Measurements from ENCODE around the gene HSPA12B. TPM values are rescaled to one million over a fixed set of nuclear protein-coding genes. Genes with fewer than 3 reads are reported as not detected.

Gene HSPA12B
- total RNA-seq, 5 donors from 2014 or later (not counting 1 experiment from before 2014, with no cell fraction given): 0.10 to 0.12 TPM; not detected in 3

DNA sequence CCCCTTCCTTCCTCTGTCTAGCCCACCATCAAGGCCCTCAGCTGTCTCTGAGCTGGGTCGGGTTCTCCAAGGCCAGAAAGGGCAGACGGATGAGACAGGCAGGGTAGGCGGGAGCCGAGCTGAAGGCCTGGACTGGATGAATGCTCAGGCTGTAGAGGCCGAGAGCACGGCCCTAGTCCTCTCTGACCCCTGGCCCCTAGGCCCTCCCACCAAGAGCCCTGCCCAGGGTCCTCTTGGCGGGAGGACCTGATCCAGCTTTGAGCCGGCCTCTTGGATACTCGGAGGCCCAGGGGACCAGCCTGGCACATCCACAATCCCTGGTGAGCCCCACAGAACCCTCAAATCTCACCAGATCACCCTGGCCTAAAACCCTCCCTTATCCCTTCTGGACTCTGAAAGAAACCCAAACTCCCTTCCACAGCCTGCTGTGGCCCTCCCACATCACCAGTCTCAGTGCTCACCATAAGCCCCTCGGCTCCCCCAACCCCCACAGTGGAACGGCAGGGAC is 26.9 kb downstream of the HSPA12B start:
- no peaks in the 10 kb centered on the region for H3K9me3 ChIP-seq
- H3K4me1 ChIP-seq (ENCODE audit: control insufficient read depth in 1 of 2, extremely low read depth in 1 of 2, insufficient read depth in 2 of 2, low read length in 2 of 2): no peaks in the 10 kb centered on the region
- H3K27ac ChIP-seq (ENCODE audit: low read length): no peak overlapping the region
- Mint-ChIP-seq H3K9me3 (no peaks in the 10 kb centered on the region), H3K27ac (no peak overlapping the region), H3K27me3 (no peaks in the 10 kb centered on the region), H3K36me3 (peaks cover 15% of the 10 kb centered on the region), H3K4me1 (no peaks in the 10 kb centered on the region), H3K4me3 (no peak overlapping the region)
- DNase-seq: no peak
- no peak for ATAC-seq (replicated peaks in 1 of 4)
- 84% methylated on average over 11 of the region's 11 CpGs for WGBS (ENCODE audit: insufficient coverage)
- ChIA-PET CTCF (no interaction called here), POLR2A (no interaction called here)
- H3K27me3 ChIP-seq (replicated peaks in 1 of 2; ENCODE audit: control insufficient read depth in 2 of 2, extremely low read depth in 1 of 2, insufficient read depth in 2 of 2, low read length in 1 of 2): no peaks in the 10 kb centered on the region
- peaks cover 4 to 14% of the 10 kb centered on the region in 2 donors for H3K36me3 ChIP-seq (ENCODE audit: control insufficient read depth in 2 of 2, extremely low read depth in 1 of 2, insufficient read depth in 1 of 2, low read length in 1 of 2)
- H3K4me3 ChIP-seq (ENCODE audit: control insufficient read depth in 1 of 2, extremely low read depth in 1 of 2, low read length in 1 of 2): no peak overlapping the region

DNA sequence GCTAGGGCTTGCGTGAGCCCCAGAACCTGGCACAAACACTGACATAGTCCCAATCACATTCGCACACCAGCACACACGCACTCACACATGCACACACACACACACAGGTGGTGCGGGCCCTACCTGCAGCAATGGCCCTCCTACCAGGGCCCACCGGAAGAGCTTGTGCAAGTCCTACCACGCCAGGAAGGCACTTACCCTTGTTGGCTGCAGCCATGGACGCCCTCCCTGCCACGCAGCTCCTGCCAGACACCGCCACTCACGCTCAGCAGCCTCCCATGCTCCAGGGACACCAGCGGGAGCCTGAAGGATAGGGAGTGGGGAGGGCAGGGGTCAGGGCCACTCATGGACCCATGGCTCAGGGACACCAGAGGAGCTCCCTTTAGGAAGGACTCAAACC is 27.4 kb downstream of the HSPA12B start:
- H3K36me3 ChIP-seq (ENCODE audit: control insufficient read depth in 2 of 2, extremely low read depth in 1 of 2, insufficient read depth in 1 of 2, low read length in 1 of 2): peaks cover 4 to 14% of the 10 kb centered on the region in 2 donors

DNA sequence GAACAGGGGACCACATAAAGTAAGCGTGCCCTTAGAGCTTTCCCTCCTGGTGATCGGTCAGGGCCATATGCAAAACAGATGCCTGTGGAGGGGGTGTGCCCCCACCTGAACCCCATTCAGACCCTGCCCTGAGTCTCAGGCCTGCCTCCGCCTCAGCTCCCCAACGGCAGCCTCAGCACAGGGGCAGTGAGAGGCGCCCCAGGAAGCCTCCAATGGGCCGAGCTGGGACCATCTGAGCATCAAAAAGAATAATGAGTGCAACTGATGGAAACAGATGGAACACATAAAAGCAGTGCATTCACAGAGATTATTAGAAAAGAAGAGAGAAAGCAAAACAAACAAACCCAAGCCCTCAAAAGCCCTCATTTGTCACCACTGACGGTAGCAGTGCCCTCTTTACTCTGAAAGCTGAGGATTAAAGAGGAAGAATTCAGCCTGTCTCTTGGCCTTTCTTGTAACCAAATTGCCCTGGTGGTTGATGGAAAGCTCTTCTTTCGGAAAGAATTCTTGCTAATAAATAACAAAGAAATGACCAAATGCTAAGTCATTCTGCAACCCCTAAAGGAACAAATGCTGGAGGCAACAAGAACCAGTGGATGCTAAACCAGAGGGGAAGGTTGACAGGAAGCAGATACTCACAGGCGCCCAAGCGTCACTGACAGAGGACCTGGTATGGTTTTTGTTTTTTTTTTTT is 28.3 kb downstream of the HSPA12B start:
- peaks cover 3 to 9% of the 10 kb centered on the region in 2 donors for H3K36me3 ChIP-seq (ENCODE audit: control insufficient read depth in 2 of 2, extremely low read depth in 1 of 2, insufficient read depth in 1 of 2, low read length in 1 of 2)
- no peak overlapping the region for H3K27ac ChIP-seq (ENCODE audit: low read length)
- ATAC-seq (replicated peaks in 1 of 4): no peak
- H3K27me3 Mint-ChIP-seq: no peaks in the 10 kb centered on the region
- ChIA-PET CTCF (no interaction called here), POLR2A (no interaction called here)
- peaks cover 15% of the 10 kb centered on the region for H3K36me3 Mint-ChIP-seq
- H3K4me1 ChIP-seq (ENCODE audit: control insufficient read depth in 1 of 2, extremely low read depth in 1 of 2, insufficient read depth in 2 of 2, low read length in 2 of 2): peaks cover 0 to under 1% of the 10 kb centered on the region in 2 experiments
- no peak overlapping the region for H3K27ac Mint-ChIP-seq
- no peaks in the 10 kb centered on the region for H3K9me3 Mint-ChIP-seq
- H3K4me3 ChIP-seq (ENCODE audit: control insufficient read depth in 1 of 2, extremely low read depth in 1 of 2, low read length in 1 of 2): no peak overlapping the region
- no peak overlapping the region for H3K4me3 Mint-ChIP-seq
- no peaks in the 10 kb centered on the region for H3K9me3 ChIP-seq
- 80% methylated on average over 3 of the region's 10 CpGs for WGBS (ENCODE audit: insufficient coverage)
- H3K4me1 Mint-ChIP-seq: peaks cover 0 to 7% (median 4%) of the 10 kb centered on the region in 3 donors
- no peak for DNase-seq
- no peaks in the 10 kb centered on the region for H3K27me3 ChIP-seq (replicated peaks in 1 of 2; ENCODE audit: control insufficient read depth in 2 of 2, extremely low read depth in 1 of 2, insufficient read depth in 2 of 2, low read length in 1 of 2)

More for the DNA sequence above, 27.4 kb downstream of the HSPA12B start:
- WGBS (ENCODE audit: insufficient coverage): 90% methylated on average over 8 of the region's 11 CpGs
- Mint-ChIP-seq H3K9me3 (no peaks in the 10 kb centered on the region), H3K27me3 (no peaks in the 10 kb centered on the region), H3K36me3 (peaks cover 15% of the 10 kb centered on the region), H3K27ac (no peak overlapping the region), H3K4me1 (no peaks in the 10 kb centered on the region), H3K4me3 (no peak overlapping the region)
- ChIA-PET CTCF (no interaction called here), POLR2A (no interaction called here)
- no peak for ATAC-seq (replicated peaks in 1 of 4)
- no peak for DNase-seq
- no peaks in the 10 kb centered on the region for H3K9me3 ChIP-seq
- H3K4me1 ChIP-seq (ENCODE audit: control insufficient read depth in 1 of 2, extremely low read depth in 1 of 2, insufficient read depth in 2 of 2, low read length in 2 of 2): no peaks in the 10 kb centered on the region
- no peaks in the 10 kb centered on the region for H3K27me3 ChIP-seq (replicated peaks in 1 of 2; ENCODE audit: control insufficient read depth in 2 of 2, extremely low read depth in 1 of 2, insufficient read depth in 2 of 2, low read length in 1 of 2)
- H3K4me3 ChIP-seq (ENCODE audit: control insufficient read depth in 1 of 2, extremely low read depth in 1 of 2, low read length in 1 of 2): no peak overlapping the region
- no peak overlapping the region for H3K27ac ChIP-seq (ENCODE audit: low read length)

DNA sequence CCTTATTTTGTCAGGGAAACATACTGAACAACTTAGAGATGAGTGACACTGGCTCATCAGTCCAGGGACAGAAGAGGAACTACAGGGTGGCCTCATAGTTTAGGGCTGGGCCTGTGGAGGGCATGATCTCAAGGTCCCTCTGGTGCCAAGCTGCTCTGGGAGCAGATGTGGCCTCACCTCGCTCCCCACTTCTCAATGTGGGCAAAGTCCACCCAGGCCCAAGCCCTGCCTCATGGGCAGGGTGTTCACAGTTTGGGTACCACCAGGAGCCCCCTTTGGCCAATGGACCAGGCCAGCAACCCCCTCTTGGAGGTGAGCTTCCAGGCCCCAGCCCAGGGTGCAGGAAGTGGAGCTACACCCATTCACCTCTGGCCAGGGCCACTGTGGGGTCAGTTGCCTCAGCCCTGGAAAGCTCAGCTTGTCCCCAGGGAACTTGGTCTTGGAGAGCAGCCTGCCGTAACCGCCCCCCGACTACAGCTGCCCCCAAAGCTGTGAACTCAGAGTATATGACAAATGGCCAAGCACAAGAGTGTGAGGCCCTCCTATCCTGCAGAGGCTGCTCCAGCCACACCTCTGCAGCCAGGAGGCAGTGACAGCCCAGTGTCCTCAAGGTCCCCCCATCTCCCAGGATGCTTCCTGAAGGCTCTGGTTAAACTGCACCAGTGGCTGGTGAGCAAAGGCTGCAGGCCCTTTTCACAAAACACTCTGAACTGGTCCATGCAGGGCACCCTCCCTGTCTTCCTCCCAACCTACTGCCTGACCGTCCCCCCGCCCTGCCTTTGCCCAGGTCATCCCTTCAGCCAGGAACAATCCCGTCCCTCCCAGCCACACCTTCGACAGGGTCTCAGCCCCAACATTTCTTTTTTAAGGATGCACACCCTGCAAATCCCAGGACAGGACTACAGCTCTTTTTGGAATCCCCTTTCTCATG is 31.5 kb downstream of the HSPA12B start:
- no peak overlapping the region for H3K27ac Mint-ChIP-seq
- ChIA-PET POLR2A (no interaction called here), CTCF (interaction anchor here in 1 of 2 donors (0.6 kb wide), 1 partner anchor 44 kb away, joined by 3 read pairs; no protein-coding TSS in a partner anchor)
- no peak overlapping the region for H3K4me3 Mint-ChIP-seq
- H3K4me3 ChIP-seq (ENCODE audit: control insufficient read depth in 1 of 2, extremely low read depth in 1 of 2, low read length in 1 of 2): no peak overlapping the region
- no peaks in the 10 kb centered on the region for H3K27me3 ChIP-seq (replicated peaks in 1 of 2; ENCODE audit: control insufficient read depth in 2 of 2, extremely low read depth in 1 of 2, insufficient read depth in 2 of 2, low read length in 1 of 2)
- H3K36me3 ChIP-seq (ENCODE audit: control insufficient read depth in 2 of 2, extremely low read depth in 1 of 2, insufficient read depth in 1 of 2, low read length in 1 of 2): no peaks in the 10 kb centered on the region
- H3K4me1 ChIP-seq (ENCODE audit: control insufficient read depth in 1 of 2, extremely low read depth in 1 of 2, insufficient read depth in 2 of 2, low read length in 2 of 2): peaks cover 10 to 30% of the 10 kb centered on the region in 2 experiments
- H3K36me3 Mint-ChIP-seq: peaks cover 4% of the 10 kb centered on the region
- H3K9me3 ChIP-seq: no peaks in the 10 kb centered on the region
- DNase-seq (no peak), ATAC-seq (replicated peaks in 1 of 4) (no peak)
- no peaks in the 10 kb centered on the region for H3K9me3 Mint-ChIP-seq
- H3K4me1 Mint-ChIP-seq: peaks cover 17 to 26% (median 23%) of the 10 kb centered on the region in 3 donors
- over 99% methylated on average over 8 of the region's 8 CpGs for WGBS (ENCODE audit: insufficient coverage)
- H3K27ac ChIP-seq (ENCODE audit: low read length): no peak overlapping the region
- H3K27me3 Mint-ChIP-seq: no peaks in the 10 kb centered on the region

DNA sequence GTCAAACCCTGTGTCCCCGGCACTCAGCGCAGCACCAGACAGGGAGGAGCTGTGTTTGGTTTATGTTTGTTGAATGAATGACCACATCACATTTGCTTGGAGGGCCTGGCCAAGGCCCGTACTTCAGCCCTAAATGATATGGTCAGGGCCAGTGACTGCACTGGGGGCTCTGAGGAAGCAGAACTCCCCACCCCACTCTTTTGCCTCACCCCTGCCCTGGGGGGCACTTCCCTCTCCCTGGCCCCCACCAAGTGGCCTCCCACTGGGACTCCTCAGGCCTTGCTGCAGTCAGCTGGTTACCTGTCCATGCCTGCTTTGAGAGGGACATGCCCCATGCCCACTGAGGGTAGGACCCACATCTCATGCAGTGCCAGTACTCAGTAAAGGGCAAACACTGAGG is 32.2 kb downstream of the HSPA12B start:
- no peak overlapping the region for H3K4me3 Mint-ChIP-seq
- DNase-seq: no peak
- H3K4me1 Mint-ChIP-seq: peaks cover 19 to 29% (median 26%) of the 10 kb centered on the region in 3 donors
- no peaks in the 10 kb centered on the region for H3K9me3 ChIP-seq
- peaks cover 4% of the 10 kb centered on the region for H3K36me3 Mint-ChIP-seq
- WGBS (ENCODE audit: insufficient coverage): 60% methylated on average over 1 of the region's 3 CpGs
- ATAC-seq (replicated peaks in 1 of 4): no peak
- peaks cover 10 to 33% of the 10 kb centered on the region in 2 experiments for H3K4me1 ChIP-seq (ENCODE audit: control insufficient read depth in 1 of 2, extremely low read depth in 1 of 2, insufficient read depth in 2 of 2, low read length in 2 of 2)
- ChIA-PET POLR2A (no interaction called here), CTCF (no interaction called here)
- H3K27me3 ChIP-seq (replicated peaks in 1 of 2; ENCODE audit: control insufficient read depth in 2 of 2, extremely low read depth in 1 of 2, insufficient read depth in 2 of 2, low read length in 1 of 2): no peaks in the 10 kb centered on the region
- H3K4me3 ChIP-seq (ENCODE audit: control insufficient read depth in 1 of 2, extremely low read depth in 1 of 2, low read length in 1 of 2): no peak overlapping the region
- no peak overlapping the region for H3K27ac Mint-ChIP-seq
- no peak overlapping the region for H3K27ac ChIP-seq (ENCODE audit: low read length)
- no peaks in the 10 kb centered on the region for H3K36me3 ChIP-seq (ENCODE audit: control insufficient read depth in 2 of 2, extremely low read depth in 1 of 2, insufficient read depth in 1 of 2, low read length in 1 of 2)
- no peaks in the 10 kb centered on the region for H3K27me3 Mint-ChIP-seq
- H3K9me3 Mint-ChIP-seq: no peaks in the 10 kb centered on the region

DNA sequence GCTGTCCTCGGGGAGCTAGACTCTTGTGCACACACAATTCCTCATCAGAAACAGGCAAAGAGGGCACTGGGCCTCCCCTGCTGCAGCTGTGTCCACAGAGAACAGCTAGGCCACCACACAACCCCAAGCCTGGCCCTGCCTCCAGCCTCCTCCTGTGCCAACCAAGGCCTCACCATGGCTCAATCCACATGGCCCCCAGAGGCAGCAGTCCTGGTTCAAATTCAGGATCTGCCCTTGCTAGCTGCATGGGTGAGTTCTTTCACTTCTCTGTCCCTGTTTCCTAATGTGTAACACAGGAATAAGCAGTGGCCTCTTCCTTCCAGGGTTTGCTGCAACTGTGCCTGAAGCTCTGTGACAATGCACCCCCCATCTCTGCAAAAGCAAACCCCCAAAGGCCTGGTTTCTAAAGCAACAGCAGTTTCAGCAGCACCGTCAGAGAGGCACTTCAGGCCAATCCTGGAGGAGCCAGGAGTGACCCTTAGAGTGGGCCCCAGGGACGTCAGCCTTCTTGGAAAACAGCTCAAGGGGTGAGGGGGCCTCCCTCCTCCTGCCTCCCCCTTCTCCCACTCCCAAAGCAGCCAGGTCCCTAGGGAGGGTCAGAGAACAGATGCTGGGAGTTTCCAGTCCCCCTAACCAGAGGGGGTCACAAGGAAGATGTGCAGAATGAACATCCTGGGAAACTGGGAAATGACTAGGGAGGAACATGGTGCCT is 32.8 kb downstream of the HSPA12B start:
- H3K9me3 ChIP-seq: no peaks in the 10 kb centered on the region
- Mint-ChIP-seq H3K4me3 (peak overlapping the region in 2 of 3 donors; percentile 13 to 84), H3K36me3 (peaks cover 4% of the 10 kb centered on the region), H3K27me3 (no peaks in the 10 kb centered on the region), H3K9me3 (no peaks in the 10 kb centered on the region), H3K4me1 (peaks cover 19 to 29% (median 26%) of the 10 kb centered on the region in 3 donors), H3K27ac (peak overlapping the region in 1 of 2 donors; percentile 41)
- ChIA-PET CTCF (interaction anchor here in 1 of 2 donors (0.7 kb wide), 1 partner anchor 912 kb away, joined by 5 read pairs; no protein-coding TSS in a partner anchor), POLR2A (interaction anchor here in 1 of 2 donors (0.7 kb wide), 1 partner anchor 8 kb away, joined by 3 read pairs; no protein-coding TSS in a partner anchor)
- 88% methylated on average over 1 of the region's 3 CpGs for WGBS (ENCODE audit: insufficient coverage)
- ATAC-seq (replicated peaks in 1 of 4) (no peak), DNase-seq (no peak)
- no peak overlapping the region for H3K27ac ChIP-seq (ENCODE audit: low read length)
- H3K4me1 ChIP-seq (ENCODE audit: control insufficient read depth in 1 of 2, extremely low read depth in 1 of 2, insufficient read depth in 2 of 2, low read length in 2 of 2): peaks cover 10 to 33% of the 10 kb centered on the region in 2 experiments
- no peaks in the 10 kb centered on the region for H3K27me3 ChIP-seq (replicated peaks in 1 of 2; ENCODE audit: control insufficient read depth in 2 of 2, extremely low read depth in 1 of 2, insufficient read depth in 2 of 2, low read length in 1 of 2)
- no peak overlapping the region for H3K4me3 ChIP-seq (ENCODE audit: control insufficient read depth in 1 of 2, extremely low read depth in 1 of 2, low read length in 1 of 2)
- no peaks in the 10 kb centered on the region for H3K36me3 ChIP-seq (ENCODE audit: control insufficient read depth in 2 of 2, extremely low read depth in 1 of 2, insufficient read depth in 1 of 2, low read length in 1 of 2)
